Measurements from ENCODE around the gene ZCCHC14.
A peak's percentile ranks its signal among the peaks of the same experiment; 100 is the strongest.

The ZCCHC14 gene

GRCh38 chr16:87469169-87469568, 23.7 kb downstream of the ZCCHC14 start:
- Mint-ChIP-seq H3K36me3 (ENCODE audit: low read depth) (peaks cover under 1% of the 10 kb centered on the region), H3K4me3 (no peak overlapping the region), H3K4me1 (peaks cover 62% of the 10 kb centered on the region), H3K9me3 (no peaks in the 10 kb centered on the region), H3K27me3 (ENCODE audit: low read depth, poor library complexity) (peaks cover 5% of the 10 kb centered on the region), H3K27ac (no peak overlapping the region)
- DNase-seq = no peak
- TF ChIP-seq CTCF (IDR thresholded peaks at IDR 0.05) = no peak

GRCh38 chr16:87468550-87468949, 24.3 kb downstream of the ZCCHC14 start:
- Mint-ChIP-seq H3K27ac (no peak overlapping the region), H3K4me1 (peaks cover 64% of the 10 kb centered on the region), H3K9me3 (no peaks in the 10 kb centered on the region), H3K27me3 (ENCODE audit: low read depth, poor library complexity) (peaks cover 7% of the 10 kb centered on the region), H3K4me3 (no peak overlapping the region), H3K36me3 (ENCODE audit: low read depth) (peaks cover 5% of the 10 kb centered on the region)
- TF ChIP-seq CTCF (IDR thresholded peaks at IDR 0.05) = no peak
- DNase-seq = no peak

GRCh38 chr16:87466975-87467501, 25.8 kb downstream of the ZCCHC14 start:
- no peak overlapping the region for H3K27ac Mint-ChIP-seq
- peaks cover 8% of the 10 kb centered on the region for H3K27me3 Mint-ChIP-seq (ENCODE audit: low read depth, poor library complexity)
- H3K9me3 Mint-ChIP-seq = no peaks in the 10 kb centered on the region
- no peak for DNase-seq
- H3K4me1 Mint-ChIP-seq = peaks cover 60% of the 10 kb centered on the region
- no peak for TF ChIP-seq CTCF (IDR thresholded peaks at IDR 0.05)
- H3K36me3 Mint-ChIP-seq (ENCODE audit: low read depth) = peaks cover 5% of the 10 kb centered on the region
- no peak overlapping the region for H3K4me3 Mint-ChIP-seq

GRCh38 chr16:87465879-87466278, 26.9 kb downstream of the ZCCHC14 start:
- H3K27me3 Mint-ChIP-seq (ENCODE audit: low read depth, poor library complexity) = peaks cover 8% of the 10 kb centered on the region
- peaks cover 55% of the 10 kb centered on the region for H3K4me1 Mint-ChIP-seq
- H3K36me3 Mint-ChIP-seq (ENCODE audit: low read depth) = peaks cover 5% of the 10 kb centered on the region
- no peak for TF ChIP-seq CTCF (IDR thresholded peaks at IDR 0.05)
- H3K27ac Mint-ChIP-seq = peak overlapping the region; percentile 51
- H3K4me3 Mint-ChIP-seq = no peak overlapping the region
- H3K9me3 Mint-ChIP-seq = no peaks in the 10 kb centered on the region
- DNase-seq = no peak

- peaks cover 5% of the 10 kb centered on the region for H3K36me3 Mint-ChIP-seq (ENCODE audit: low read depth)
- DNase-seq = no peak
- peaks cover 8% of the 10 kb centered on the region for H3K27me3 Mint-ChIP-seq (ENCODE audit: low read depth, poor library complexity)
- no peak for TF ChIP-seq CTCF (IDR thresholded peaks at IDR 0.05)
- peak overlapping the region; percentile 94 for H3K27ac Mint-ChIP-seq
- H3K9me3 Mint-ChIP-seq = no peaks in the 10 kb centered on the region
- peaks cover 50% of the 10 kb centered on the region for H3K4me1 Mint-ChIP-seq
- H3K4me3 Mint-ChIP-seq = peak overlapping the region; percentile 37
Observed at GRCh38 chr16:87465306-87465705, 27.5 kb downstream of the ZCCHC14 start.

GRCh38 chr16:87464691-87465300, 28.0 kb downstream of the ZCCHC14 start:
- peaks cover 8% of the 10 kb centered on the region for H3K27me3 Mint-ChIP-seq (ENCODE audit: low read depth, poor library complexity)
- peaks cover 50% of the 10 kb centered on the region for H3K4me1 Mint-ChIP-seq
- DNase-seq = no peak
- H3K27ac Mint-ChIP-seq = peak overlapping the region; percentile 94
- H3K36me3 Mint-ChIP-seq (ENCODE audit: low read depth) = peaks cover 10% of the 10 kb centered on the region
- no peaks in the 10 kb centered on the region for H3K9me3 Mint-ChIP-seq
- peak overlapping the region; percentile 37 for H3K4me3 Mint-ChIP-seq
- TF ChIP-seq CTCF (IDR thresholded peaks at IDR 0.05) = no peak
